ENCODE results near the gene FLAD1.

GRCh38 chr1:154958681-154959425, 24.3 kb upstream of the FLAD1 start:
- TF ChIP-seq CTCF (IDR thresholded peaks at IDR 0.05 in 2 of 3, conservative IDR thresholded peaks at IDR 0.05 in 1 of 3; ENCODE audit: borderline replicate concordance in 1 of 3, insufficient read depth in 1 of 3, low read depth in 2 of 3, low read length in 2 of 3) (no peak), POLR2A (IDR thresholded peaks at IDR 0.05; ENCODE audit: borderline replicate concordance, extremely low read depth, insufficient read depth, insufficient read length) (no peak), EZH2phosphoT487 (IDR thresholded peaks at IDR 0.05; ENCODE audit: borderline replicate concordance) (no peak), CBX3 (IDR thresholded peaks at IDR 0.05; ENCODE audit: low read depth) (no peak), POLR2AphosphoS5 (IDR thresholded peaks at IDR 0.05; ENCODE audit: low read depth, low read length) (no peak), MAX (IDR thresholded peaks at IDR 0.05) (no peak), EZH2 (IDR thresholded peaks at IDR 0.05) (no peak)

Measured in HCT116 (cell line).